ENCODE measurements around the gene PRMT1.

DNA sequence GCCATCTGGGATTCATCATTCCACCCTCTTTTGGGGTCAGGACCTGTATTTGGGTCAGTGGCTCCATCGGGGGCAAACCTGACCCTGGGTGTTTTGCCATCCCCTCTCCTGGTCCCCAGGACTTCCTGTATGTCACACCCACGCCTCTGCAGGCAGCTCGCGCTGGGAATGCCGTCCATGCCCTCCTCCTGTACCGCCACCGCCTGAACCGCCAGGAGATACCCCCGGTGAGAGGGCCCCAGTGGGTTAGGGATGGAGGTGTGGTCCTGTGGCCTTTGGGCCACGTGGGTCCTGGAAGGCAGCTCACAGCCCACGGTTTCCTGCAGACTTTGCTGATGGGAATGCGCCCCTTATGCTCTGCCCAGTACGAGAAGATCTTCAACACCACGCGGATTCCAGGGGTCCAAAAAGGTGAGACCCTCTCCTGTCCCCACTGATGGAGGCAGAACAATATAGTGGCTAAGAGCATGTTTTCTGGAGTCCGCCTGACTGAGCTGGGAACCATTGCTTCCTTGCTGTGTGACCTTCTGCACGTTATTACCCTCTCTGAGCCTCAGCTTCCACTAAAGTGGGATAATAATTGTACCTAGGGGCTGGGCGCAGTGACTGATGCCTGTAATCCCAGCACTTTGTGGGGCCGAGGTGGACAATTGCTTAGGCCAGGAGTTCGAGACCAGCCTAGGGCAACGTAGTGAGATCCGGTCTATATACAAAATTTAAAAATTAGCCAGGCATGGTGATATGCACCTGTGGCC is 28.0 kb downstream of the PRMT1 start:
- TF ChIP-seq, protein P1, sequence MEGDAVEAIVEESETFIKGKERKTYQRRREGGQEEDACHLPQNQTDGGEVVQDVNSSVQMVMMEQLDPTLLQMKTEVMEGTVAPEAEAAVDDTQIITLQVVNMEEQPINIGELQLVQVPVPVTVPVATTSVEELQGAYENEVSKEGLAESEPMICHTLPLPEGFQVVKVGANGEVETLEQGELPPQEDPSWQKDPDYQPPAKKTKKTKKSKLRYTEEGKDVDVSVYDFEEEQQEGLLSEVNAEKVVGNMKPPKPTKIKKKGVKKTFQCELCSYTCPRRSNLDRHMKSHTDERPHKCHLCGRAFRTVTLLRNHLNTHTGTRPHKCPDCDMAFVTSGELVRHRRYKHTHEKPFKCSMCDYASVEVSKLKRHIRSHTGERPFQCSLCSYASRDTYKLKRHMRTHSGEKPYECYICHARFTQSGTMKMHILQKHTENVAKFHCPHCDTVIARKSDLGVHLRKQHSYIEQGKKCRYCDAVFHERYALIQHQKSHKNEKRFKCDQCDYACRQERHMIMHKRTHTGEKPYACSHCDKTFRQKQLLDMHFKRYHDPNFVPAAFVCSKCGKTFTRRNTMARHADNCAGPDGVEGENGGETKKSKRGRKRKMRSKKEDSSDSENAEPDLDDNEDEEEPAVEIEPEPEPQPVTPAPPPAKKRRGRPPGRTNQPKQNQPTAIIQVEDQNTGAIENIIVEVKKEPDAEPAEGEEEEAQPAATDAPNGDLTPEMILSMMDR (IDR thresholded peaks at IDR 0.05) = no peak
- no peak for TF ChIP-seq POLR2A (IDR thresholded peaks at IDR 0.05)
